ENCODE data around the gene C11orf21. TPM values are rescaled to one million over a fixed set of nuclear protein-coding genes. Genes with fewer than 3 reads are reported as not detected.
A peak's percentile ranks its signal among the peaks of the same experiment; 100 is the strongest.

The C11orf21 gene
- total and polyA plus RNA-seq, 9 of the 15 experiments (the other 6 are each of a cell fraction or from before 2014, with no cell fraction given), result 0.10 to 2.6 (median 2.0) TPM

GRCh38 chr11:2290351-2290841 is 11.3 kb downstream of the C11orf21 start:
- Histone ChIP-seq H3K9ac (ENCODE audit: insufficient read depth in 1 of 2, low read depth in 2 of 2, low read length in 2 of 2) (peak overlapping the region in 1 of 2 experiments; percentile 52; a peak in 2 of 4 replicates), H3K4me3 (no peak overlapping the region), H3K27me3 (ENCODE audit: control insufficient read depth in 2 of 2, insufficient read depth in 2 of 2, low read length in 2 of 2) (peaks cover 0 to 33% of the 10 kb centered on the region in 2 experiments; a peak in 2 of 5 replicates), H3K36me3 (ENCODE audit: control insufficient read depth, insufficient read depth, low read length) (no peaks in the 10 kb centered on the region), H3K4me1 (replicated peaks in 1 of 2; ENCODE audit: control insufficient read depth in 2 of 2, insufficient read depth in 2 of 2, low read length in 2 of 2) (peaks cover 17 to 28% of the 10 kb centered on the region in 2 experiments), H3K9me1 (ENCODE audit: control insufficient read depth, insufficient read depth, low read length) (no peaks in the 10 kb centered on the region), H3K4me2 (ENCODE audit: insufficient read depth, low read length) (no peak overlapping the region), H2AFZ (ENCODE audit: low read depth, low read length) (peak overlapping the region; percentile 8; the same call in 1 of the 2 replicates), H4K20me1 (replicated peaks; ENCODE audit: control insufficient read depth, insufficient read depth, low read length) (no peaks in the 10 kb centered on the region), H3K79me2 (ENCODE audit: control insufficient read depth, insufficient read depth, low read length) (no peaks in the 10 kb centered on the region), H3K9me3 (replicated peaks; ENCODE audit: control insufficient read depth, insufficient read depth, low read depth, low read length) (no peaks in the 10 kb centered on the region), H3K27ac (ENCODE audit: extremely low read depth, low read depth, low read length) (no peak overlapping the region)
- 10% methylated on average over 10 of the region's 10 CpGs for WGBS (ENCODE audit: insufficient coverage, low coverage, missing lambda C conversion rate)
- DNase-seq (ENCODE audit: extremely low read depth in 1 of 4, low spot score in 3 of 4) (no peak), ATAC-seq (no peak), FAIRE-seq (no peak)
- in situ Hi-C loops (cut with MboI), result no loop called here
- no peak for TF ChIP-seq SUPT5H (IDR thresholded peaks at IDR 0.05)
- TF ChIP-seq ZNF407 (IDR thresholded peaks at IDR 0.05; ENCODE audit: low read depth), result no peak
- no peak for TF ChIP-seq CEBPG (CRISPR knock-in tag; IDR thresholded peaks at IDR 0.05)
- TF ChIP-seq CEBPG (tag; conservative IDR thresholded peaks at IDR 0.05 in 1 of 2, IDR thresholded peaks at IDR 0.05 in 1 of 2), result no peak
- no peak for TF ChIP-seq CREB3 (tag; conservative IDR thresholded peaks at IDR 0.05; ENCODE audit: low read depth)
- no peak for TF ChIP-seq SIX5 (IDR thresholded peaks at IDR 0.05; ENCODE audit: borderline replicate concordance in 1 of 2, insufficient read depth in 1 of 2, low read depth in 1 of 2, low read length in 2 of 2)
- TF ChIP-seq IRF1 (CRISPR knock-in tag; IDR thresholded peaks at IDR 0.05; ENCODE audit: borderline replicate concordance), result no peak
- CTCF ChIA-PET (ENCODE audit: low intra/inter-chr PET ratio), result no interaction called here
- POLR2A ChIA-PET, result interaction anchor here (0.6 to 1.1 kb wide), 2 partner anchors 13 to 852 kb away, joined by 3 read pairs; no protein-coding TSS in a partner anchor
- BruUV-seq (replicated peaks), result no TSS peak
- intact Hi-C loops (cut with micrococcal nuclease), result no loop called here

All from K562 (cell line).